Fibroblast of skin of scalp (primary cell): Measurements from ENCODE around the gene PTGIS.
A peak's percentile ranks its signal among the peaks of the same experiment; 100 is the strongest.

Experiments
- DNase-seq: peaks from one replicate; pipeline ENCODE4 v3.0.0-alpha.2; 2013

Gene PTGIS

DNA sequence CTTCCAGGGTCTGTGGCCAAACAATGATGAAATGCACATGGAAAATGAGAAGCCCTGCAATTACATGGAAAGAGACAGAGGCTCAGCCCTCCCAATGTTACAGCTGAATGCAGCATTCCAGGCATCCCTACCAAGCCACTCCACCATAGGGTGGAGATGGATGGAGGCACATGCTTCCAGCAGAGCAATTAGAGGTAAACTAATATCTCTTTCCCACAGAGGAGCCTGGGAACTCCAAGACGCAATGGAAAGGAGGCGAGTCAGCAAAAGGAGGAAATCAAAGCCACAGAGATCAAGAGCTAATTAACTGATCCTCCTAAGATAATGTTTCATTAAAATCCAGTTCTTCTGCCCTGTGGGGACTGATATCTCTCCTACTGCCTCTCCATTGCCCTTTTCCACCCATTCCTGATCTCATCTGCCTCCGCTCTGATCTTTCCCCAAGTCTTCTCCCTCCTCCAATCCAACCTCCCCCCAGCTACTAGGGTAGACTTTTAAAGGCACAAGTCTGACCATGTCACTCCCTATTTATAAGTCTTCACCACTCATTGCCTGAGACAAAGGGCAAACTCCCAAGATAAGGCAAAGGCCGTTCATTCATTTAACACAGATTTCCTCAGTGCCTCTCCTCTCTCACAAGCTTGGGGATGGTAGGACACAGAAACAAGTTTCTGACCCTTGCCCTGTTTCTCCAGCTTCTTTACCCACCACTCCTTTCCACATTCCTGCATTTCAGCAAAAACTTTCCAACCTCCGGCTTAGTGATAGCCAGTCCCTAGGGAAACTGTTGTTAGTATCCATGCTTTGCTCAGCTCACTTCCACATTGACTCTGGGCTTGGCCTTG, 71.2 kb downstream of the PTGIS start:
- no peak for DNase-seq

DNA sequence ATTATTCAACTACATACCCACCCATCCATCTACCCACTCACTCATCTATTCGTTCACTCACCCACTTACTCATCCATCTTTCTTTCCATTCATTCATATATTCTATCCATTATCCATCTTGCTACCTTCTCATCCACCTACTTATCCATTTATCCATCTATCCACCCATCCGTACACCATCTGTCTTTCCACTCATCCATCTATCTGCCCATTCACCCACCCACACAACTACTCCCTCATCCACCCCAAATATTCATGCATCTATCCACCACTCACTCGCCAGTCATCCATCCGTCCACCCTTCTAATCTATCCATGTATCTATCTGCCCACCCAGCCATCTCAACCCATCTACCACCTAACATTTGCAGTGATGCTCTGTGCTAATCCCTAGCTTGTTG, 71.9 kb downstream of the PTGIS start:
- DNase-seq: no peak

DNA sequence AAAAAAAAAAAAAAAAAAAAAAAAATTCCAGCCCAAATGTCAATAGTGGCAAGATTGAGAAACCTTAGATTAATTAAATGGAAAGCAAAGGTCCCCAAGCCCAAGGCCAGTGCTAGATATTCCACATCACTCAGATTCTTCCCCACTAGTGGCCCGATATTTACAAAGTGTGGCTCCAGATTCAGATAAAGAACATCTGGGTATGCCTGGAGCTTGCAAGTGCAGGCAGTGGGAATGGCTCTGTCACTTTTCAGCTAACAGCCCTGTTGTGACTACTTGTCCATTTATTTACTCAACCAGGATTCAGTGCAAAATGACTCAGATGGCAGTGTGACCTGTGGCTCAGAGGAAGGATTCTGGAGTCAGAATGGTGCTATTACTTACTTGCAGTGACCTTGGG, 77.2 kb downstream of the PTGIS start:
- DNase-seq: no peak

DNA sequence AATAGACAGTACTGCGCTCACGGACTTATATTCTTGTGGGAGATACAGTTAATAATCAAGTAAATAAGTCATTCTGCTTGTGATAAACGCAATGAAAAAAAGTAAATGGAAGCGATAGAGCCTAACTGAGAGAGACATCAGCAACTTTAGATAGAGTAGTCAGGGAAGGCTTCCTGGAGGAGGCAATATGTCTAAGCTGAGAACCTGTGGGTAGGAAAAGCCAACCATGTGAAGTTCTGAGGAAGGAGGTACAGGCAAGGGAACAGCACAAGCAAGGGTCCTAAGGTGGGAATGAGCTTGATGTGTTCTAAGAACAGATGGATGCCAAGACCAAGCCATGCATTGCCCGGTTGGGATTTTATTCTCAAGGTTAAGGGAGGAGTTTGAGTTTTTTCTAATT, 78.2 kb downstream of the PTGIS start:
- no peak for DNase-seq

DNA sequence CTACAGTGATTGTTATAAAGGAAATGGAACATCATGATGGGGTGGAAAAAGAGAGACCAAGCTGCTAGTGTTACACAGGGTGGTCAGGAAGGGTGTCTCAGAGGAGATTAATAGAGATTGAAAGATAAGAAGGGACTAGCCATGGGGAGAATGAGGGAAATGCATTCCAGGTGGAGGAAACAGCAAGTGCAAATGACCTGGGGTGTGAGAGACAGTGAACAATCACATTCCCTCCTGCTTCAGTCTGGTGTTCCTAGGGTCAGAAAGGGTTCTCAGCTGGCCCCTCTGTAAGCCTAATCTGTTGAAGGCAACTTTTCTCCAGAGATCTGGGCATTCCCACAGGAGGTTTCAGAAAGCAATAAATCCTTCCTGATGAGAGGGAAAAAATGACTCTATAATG, 81.9 kb downstream of the PTGIS start:
- no peak for DNase-seq

DNA sequence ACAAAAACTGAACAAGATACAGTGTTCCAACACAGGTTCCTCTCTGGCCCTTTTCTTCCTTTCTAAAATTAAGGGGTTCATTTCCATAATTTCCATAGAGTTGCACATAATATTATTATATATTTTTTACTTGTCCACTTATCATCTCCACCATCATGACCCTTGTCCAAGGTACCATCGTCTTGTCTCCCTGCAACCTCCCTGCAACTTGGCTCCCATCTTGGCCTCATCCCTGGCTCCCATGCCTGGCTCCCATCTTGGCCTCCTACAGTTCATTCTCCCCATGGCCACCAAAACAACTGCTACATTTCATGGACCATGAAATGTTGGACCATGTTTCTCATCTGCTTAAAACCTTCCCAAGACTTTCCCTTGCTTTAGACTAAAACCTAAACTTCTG, 82.4 kb downstream of the PTGIS start:
- DNase-seq: no peak

DNA sequence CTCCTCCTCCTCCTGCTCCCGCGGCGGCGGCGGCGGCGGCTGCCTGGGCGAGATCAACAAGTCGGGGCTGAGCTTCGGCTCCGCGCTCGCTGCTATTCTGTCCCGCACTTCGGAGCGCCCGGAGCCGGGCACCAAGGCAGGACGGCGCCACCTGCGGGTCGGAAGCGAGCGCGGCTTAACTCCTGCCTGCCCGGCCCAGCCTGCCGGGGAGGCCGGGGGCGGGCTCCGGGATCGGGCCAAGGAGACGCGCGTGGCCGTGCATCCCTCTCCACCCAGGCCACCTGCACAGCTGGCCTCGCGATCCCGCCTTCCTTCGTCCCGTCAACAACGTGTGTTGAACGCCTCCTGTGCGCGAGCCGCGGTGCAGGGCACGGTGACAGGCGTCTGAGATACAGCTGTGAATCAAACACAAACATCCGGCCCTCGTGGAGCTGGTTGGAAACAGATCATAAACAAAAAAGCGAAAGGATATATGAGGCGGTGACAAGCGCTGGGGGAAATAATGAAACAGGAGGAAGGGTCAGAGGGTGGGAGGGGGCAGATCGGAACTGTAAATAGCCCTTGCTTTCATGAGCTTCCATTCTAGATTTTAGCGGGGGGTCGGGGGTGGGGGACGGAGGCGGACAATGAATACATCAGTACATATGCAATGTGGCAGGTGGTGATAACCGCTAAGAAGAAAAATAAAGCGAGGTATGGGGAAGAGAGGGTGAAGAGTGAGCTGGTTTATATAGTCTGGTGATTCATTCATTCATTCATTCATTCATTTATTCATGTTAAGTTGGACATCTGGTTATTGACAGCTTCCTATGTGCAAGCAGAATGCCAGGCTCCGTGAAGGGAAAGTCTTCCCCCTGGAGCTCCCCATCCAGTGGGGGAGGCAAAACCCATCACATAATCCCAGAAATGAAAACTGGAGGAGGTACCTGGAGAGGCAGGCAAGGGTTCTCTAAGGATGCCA, 83.5 kb downstream of the PTGIS start:
- peak; percentile 77 for DNase-seq

DNA sequence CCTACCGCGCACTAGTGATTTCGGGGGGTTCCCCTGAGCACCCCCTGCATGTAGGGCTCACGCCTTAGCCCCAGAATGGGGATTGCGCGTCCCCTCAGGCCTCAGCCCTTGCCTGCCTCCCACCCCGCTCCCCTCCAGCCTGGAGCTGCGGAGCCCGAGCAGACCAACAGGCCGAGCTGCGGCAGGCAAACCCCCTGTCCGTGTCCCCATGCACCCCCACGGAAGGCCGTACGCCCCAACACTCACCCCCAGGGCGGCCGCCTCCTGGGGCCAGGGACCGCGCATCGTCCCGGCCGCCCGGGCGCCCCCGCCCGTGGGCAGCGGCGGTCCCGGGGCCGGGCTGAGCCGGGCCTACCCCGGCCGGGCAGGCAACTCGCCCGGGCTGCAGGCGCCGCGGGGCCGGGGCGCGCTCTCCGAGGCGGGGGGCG, 84.2 kb downstream of the PTGIS start:
- no peak for DNase-seq

DNA sequence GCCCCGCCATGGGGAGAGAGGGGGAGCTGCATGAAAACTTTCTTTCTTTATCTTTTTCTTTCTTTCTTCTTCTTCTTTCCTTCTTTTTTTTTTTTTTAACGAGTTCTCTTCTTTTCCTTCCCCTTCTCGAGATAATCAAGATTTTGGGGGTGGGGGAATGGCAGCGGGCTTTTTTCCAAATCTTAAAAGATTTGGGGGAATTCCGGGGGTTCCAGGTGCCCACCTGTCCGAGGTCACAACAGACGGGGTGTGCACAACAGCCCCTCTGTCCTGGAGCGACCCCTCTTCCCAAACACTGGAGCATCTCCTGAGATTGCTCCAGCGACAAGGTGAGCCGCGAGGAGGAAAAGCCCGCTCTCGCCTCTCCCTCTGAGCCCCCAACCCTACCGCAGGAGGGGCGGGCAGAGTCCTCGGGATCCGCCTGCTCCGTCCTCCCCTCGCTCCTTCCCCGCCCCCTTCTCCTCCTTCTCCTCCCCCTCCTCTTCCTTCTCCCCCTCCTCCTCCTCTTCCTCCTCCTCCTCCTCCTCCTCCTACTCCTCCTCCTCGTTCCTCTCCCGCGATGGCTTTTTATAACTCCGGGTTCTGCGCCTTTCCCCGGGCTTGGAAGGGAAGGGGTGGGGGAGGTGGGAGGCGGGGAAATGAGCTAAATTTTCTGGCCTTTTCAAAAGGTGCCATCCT, 84.8 kb downstream of the PTGIS start:
- DNase-seq: no peak

DNA sequence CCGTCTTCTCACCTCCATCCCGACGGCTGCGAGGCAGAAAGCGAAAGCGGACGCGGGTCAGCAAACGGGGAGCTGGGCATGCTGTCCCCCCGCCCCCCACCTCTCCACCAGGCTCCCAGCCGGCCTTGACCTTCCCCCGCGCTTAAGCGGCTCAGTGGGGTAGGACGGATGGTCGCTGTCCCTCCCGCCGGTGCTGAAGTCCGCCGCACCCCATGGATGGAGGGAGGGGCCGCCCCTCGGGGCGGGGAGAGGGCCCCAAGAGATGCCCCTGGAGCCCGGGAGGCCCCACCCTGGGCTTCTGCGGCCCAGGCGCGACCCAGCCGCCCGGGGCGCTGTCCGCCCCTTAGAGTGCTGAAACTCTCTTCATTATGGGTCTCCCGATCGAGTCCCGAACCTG, 85.3 kb downstream of the PTGIS start, which contains the start of gene KCNB1:
Gene KCNB1, minus strand, starts transcription at position 48 of the 397 bp plus-strand sequence. CDS start 188 bp downstream, outside the sequence.
- peak; percentile 68 for DNase-seq

DNA sequence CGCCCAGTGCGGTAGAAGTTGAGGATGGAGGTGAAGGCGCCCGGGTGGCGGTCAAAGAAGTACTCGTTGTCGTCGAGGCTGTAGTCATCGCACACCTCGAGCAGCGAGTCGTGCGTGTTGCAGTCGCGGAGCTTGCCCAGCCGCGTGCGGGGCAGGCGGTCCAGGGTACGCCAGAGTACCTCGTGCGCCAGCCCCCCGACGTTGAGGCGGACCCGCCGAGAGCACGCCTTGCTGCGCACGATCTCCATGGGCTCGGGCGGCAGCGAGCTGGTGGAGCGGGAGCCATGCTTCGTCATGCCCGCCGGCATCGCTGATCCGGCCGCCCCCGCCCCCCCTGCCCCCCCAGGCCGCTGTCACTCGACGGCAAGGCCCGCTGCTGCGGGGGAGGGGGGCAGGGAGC, 85.8 kb downstream of the PTGIS start:
- no peak for DNase-seq

DNA sequence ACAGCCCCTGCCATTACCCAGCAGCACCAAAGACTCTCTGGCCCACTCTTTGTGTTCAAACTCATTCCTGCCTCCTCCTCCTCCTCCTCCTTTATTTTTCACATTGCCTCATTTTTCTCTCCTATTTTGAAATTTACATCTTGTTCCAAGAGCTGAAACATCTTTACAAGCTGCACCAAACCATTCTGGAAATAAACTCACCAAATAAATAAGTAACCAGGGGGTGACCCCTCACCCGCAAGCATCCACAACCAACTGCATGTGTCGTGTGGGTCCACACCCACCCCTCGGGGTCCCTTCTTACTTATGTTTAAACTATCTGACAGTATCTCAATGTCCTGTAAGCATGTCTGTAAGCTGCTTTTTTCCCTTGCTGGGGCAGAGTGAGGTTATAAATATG, 86.8 kb downstream of the PTGIS start:
- DNase-seq: no peak

DNA sequence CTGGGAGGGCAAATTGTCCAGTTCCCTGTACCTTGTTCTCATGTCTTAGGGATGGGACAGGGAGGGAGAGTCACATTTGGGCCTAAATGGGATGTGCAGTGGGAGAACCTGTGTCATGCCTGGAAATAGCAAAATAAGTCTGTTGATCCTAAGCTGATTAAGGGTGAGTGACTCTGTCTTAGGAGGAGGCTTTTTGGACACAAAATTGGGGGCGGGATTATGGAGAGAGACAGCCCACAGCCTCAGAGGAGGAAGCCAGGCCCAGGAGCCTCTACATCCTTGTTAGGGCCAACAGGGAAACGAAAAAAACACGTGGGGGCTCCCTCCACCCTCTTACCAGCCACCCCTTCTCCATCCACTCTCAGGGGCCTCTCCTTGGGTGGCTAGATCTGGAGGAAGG, 87.7 kb downstream of the PTGIS start:
- no peak for DNase-seq

DNA sequence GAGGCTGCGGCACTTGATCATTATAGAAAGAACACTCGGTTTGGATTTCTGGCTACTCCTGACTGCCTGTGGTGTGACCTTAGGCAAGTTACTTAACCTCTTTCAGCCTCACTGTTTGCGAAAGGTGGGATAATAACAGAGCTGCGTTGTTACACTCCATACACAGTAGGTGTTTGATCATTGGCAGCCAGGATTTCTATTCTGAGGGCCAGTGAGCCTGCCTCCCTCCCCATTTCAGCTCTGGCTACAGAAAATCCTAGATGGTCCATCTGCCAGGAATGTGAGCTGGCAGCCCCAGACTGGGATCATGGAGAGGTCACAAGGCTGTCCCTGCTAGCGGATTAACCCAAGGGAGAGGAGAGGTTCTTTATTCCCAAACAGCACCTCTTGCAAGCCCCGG, 88.2 kb downstream of the PTGIS start:
- DNase-seq: no peak

DNA sequence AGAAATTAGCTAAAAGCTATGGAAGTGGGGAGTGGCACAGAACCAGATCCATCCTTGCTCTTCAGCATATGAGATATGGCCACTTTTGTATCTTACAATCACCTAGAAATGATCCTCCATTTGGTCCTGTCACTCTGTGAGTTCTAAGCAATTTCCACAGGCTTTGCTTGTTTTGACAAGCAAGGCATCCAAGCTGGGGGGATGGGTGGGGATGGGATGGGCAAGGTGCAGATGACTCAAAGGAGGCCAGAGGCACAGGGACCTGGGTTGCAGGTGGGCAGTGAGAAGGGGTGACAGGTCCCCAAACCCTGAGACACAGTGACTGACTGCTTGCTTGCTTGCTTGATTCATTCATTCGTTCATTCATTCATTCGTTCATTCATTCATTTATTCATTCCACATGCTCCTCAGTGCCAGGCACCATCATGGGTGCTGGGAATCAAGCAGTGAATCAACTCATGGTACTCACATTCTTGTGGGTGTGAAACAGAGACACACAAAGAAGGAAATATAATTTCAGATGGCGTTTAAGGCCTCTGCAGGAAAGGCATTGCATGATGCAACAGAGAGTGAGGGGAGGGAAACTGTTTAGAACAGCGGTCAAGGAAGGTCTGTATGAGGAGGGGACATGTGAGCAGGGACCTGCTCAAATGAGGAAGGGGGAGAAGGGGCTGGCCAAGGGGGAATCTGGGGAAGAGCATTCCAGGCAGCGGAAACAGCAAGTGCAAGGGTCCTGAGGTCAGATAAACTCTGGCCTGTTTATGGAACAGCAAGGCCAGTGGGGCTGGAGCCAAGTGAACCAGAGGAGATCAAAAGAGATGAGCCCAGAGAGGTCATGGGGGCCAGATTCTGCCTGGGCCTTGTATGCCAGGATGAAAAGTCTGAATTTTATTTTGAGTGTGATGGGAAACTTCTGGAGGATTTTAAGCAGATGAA, 88.9 kb downstream of the PTGIS start:
- DNase-seq: no peak

DNA sequence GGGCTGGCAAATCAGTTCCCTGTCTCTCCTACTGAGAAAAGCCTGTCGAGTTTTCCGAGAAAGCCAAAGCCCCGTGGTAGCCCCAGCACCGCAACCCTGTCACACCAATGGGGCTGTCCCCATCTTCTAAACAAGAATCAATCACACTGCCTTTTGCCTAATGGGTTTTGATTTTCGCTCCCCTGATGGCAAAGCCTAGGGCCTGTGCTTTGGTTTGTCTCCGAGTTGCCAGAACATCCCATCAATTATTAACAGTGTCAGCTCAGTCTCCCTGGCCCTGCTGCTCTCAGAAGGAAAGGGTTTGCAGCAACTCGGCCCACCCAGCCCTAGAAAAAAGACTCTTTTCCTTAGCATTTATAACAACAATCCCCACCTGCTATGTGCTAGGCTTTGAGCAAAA, 89.7 kb downstream of the PTGIS start:
- no peak for DNase-seq

DNA sequence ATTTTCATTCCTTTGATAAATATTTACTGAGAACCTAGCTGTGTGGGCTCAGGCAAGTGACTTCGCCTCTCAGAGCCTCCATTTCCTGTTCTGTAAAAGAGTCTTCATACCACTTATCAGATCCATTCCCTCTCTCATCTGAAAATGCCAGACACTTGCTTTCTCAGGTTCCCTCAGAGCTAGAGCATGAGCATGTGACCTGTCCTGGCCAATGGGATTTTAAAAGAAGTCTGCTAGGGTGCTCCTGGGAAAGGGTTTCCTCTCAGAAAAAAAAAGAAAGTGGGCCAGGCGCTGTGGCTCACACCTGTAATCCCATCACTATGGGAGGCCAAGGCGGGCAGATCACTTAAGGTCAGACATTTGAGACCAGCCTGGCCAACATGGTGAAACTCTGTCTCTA, 90.7 kb downstream of the PTGIS start:
- DNase-seq: no peak

DNA sequence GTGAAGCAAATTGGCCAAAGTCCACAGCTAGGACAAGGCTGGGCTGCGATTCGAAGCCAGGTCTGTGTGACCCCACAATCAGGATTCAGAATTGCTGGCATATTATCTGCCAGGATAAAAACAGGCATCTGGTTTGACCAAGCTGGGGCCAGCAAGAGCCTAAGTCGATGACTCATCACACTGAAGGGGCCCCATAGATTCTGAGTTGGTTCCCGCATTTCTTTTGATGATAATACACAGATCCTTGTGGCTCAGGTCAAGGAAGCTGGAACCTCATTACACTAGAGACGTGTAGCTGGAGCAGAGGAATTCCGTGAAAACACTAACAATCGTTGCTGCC, 92.0 kb downstream of the PTGIS start:
- DNase-seq: no peak

DNA sequence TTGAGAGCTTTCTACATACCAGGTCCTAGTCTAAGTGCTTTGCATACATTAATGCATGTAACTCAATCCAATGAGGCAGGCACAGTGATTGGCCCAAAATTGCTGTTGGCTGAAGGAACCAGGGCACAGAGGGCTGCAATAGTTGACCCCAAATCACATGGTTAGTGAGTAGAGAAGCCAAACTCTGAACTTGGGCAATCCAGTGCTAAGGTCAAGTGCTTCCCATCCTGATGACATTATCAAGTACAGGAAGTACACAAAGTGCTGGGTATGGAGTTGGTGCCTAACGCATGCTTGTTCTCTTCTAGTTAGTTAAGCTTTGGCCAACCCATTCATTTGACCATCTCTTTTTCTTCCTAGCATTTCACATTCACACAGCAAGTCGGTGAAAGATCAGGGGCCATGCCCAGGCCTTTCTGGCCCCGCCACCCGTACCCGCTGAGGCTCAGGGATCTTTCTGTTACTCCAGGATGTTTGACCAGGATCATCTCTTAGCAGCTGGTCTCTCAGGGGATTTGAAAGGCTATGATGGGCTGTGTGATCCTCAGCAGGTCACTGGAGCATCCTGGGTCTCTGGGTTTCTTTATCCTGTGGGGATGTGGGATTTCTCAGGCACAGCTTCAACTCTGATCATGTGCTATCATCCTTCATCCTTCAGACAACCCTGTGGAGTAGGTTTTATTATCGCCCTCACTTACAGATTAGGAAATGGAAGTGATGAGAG, 92.5 kb downstream of the PTGIS start:
- no peak for DNase-seq

DNA sequence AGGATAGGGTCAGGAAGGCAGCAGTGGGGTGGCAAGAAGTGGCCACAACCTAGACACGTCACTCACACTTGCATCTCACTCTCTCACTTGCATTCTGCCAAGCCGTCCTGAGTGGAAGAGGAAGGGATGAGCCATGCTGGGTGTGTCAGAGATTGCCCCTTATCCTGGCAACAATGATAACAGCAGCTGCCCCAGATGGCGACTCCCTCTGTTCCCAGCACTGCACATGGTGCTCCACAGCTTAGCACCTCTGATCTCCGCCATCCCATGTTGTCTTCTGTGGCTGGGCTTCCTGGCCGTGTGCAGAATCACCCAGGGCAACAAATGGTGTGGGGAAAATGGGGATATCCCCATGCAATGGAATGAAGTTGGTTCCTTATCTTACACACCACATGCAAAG, 96.5 kb downstream of the PTGIS start:
- DNase-seq: no peak

DNA sequence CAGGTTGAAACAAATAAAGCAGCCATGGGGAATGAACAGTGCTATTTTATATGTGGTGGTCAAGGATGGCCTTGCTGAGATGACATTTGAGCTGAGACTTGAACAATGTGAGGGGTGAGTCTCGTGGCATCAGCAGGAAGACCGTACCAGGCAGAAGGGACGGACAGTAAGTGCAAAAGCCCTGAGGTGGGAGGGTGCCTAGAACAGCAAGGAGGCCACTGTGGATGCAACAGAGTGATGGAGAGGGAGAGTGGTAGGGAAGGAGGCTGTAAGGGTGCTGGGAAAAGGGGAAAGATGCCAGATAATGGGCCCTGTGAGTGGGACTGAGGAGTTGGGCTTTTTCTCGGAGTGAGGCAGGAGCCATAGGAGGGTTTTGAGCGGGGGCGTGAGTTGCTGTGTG, 97.0 kb downstream of the PTGIS start:
- DNase-seq: no peak
